ENCODE measurements around the gene THSD7A.

- TF ChIP-seq CTCF (conservative IDR thresholded peaks at IDR 0.05) = no peak
- TF ChIP-seq ZFX (IDR thresholded peaks at IDR 0.05) = no peak
Measured at GRCh38 chr7:11667071-11667809, 164.8 kb downstream of the THSD7A start.

Data from C4-2B (cell line).